Memory B cell (primary cell): ENCODE results near the gene SYT7.

Experiments used
- ATAC-seq: fragments of 150-1000 bp; cut with Tn5 transposase; 2 replicates; pipeline ENCODE4 v1.10.0; 2021; ENCODE audit warnings: low read depth, mild to moderate bottlenecking, moderate library complexity
- DNase-seq, 2 donors: peaks; one replicate each; pipeline ENCODE4 v3.0.0; 2022; ENCODE audit warnings: low spot score in 2 of 2
- H3K27ac Mint-ChIP-seq: one replicate; pipeline ENCODE4 v1.8.0; 2022; ENCODE audit warnings: mild to moderate bottlenecking, moderate library complexity, mixed read lengths
- H3K27me3 Mint-ChIP-seq: one replicate; pipeline ENCODE4 v1.8.0; 2022; ENCODE audit warnings: mixed read lengths
- H3K36me3 Mint-ChIP-seq: one replicate; pipeline ENCODE4 v1.8.0; 2022; ENCODE audit warnings: mild to moderate bottlenecking, mixed read lengths
- H3K4me1 Mint-ChIP-seq: one replicate; pipeline ENCODE4 v1.8.0; 2022; ENCODE audit warnings: mixed read lengths
- H3K4me3 Mint-ChIP-seq: one replicate; pipeline ENCODE4 v1.8.0; 2022; ENCODE audit warnings: mild to moderate bottlenecking, moderate library complexity, mixed read lengths
- H3K9me3 Mint-ChIP-seq: one replicate; pipeline ENCODE4 v1.8.0; 2022; ENCODE audit warnings: mixed read lengths

Gene SYT7, protein sequence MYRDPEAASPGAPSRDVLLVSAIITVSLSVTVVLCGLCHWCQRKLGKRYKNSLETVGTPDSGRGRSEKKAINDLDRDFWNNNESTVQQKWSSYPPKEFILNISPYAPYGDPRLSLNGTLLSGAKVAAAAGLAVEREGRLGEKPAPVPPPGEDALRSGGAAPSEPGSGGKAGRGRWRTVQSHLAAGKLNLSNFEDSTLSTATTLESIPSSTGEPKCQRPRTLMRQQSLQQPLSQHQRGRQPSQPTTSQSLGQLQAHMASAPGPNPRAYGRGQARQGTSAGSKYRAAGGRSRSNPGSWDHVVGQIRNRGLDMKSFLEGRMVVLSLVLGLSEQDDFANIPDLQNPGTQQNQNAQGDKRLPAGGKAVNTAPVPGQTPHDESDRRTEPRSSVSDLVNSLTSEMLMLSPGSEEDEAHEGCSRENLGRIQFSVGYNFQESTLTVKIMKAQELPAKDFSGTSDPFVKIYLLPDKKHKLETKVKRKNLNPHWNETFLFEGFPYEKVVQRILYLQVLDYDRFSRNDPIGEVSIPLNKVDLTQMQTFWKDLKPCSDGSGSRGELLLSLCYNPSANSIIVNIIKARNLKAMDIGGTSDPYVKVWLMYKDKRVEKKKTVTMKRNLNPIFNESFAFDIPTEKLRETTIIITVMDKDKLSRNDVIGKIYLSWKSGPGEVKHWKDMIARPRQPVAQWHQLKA

DNA sequence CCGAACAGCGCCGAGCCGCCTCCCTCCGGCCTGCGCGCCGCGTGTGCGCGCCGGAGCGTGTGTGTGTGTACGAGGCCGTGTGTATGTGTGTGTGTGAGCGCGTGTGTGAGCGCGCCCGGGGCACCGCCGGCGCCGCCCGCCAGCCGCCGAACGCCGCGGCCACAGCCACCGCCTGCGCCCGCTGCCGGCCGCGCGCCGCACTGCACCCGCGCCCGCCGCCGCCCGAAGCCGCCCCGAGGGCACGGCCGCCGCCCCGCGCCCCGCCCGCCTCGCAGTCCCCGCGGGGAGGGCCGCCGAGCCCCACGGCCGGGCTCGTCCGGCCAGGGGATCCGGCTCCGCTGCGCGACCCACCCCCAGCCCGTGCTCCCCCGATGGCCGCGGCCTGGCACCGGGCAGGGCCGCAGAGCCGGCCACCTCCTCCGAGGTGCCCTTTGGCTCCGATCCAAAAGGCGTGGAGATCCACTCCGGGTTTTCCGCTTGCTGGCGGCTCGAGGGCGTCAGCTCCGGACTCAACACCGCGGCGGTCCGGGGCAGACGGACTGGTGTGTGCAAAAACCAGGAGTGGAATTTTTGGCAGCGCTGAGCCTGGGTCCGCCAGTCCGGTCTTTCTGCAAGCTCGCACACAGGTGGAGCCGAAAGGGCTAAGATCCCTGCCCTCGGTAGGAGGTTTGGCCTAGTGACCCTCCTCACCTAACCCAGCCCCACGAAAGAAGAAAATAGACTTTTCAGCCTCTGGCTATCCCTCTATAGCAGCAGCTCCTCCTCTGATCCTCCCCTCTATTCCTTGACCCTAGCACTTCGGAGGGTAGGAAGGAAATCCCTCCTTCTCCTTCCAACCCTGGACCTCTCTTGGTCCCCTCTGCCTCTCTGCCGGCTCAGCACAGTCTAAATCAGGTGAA is at the start of gene SYT7:
Gene SYT7 (minus strand): TSS at position 47 of the 899 bp plus-strand sequence. CDS start 256 bp downstream, outside the sequence.
- peak within 1 kb of the TSS; percentile 62 for H3K27ac Mint-ChIP-seq
- peaks cover 7% of the 10 kb centered on the region for H3K4me1 Mint-ChIP-seq
- DNase-seq (peak; percentile 99 to 100), ATAC-seq (peak; percentile 81)
- H3K27me3 Mint-ChIP-seq: peaks cover 18% of the 10 kb centered on the region
- H3K9me3 Mint-ChIP-seq: no peaks in the 10 kb centered on the region
- H3K36me3 Mint-ChIP-seq: no peaks in the 10 kb centered on the region
- H3K4me3 Mint-ChIP-seq: peak within 1 kb of the TSS; percentile 87

DNA sequence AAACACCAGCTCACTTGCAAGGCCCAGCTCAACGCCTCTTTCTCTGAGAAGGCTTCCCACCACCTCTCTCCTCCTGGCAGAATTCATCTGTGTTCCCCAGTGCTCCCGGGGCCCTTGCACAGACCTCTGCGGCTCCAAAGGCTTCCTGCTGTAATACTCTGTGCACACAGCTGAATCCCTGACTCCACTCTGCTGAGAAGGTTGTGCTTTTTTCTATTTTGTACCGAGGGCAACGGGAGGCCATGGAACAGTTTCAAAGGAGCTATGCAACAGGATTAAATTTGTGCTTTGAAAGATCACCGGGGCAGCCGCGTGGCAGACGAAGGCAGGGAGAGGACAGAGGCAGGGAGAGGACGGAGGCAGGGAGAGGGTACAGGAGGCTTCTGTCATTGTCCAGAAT is 49.2 kb upstream of the SYT7 start:
- DNase-seq (no peak), ATAC-seq (no peak)
- no peak overlapping the region for H3K27ac Mint-ChIP-seq
- no peak overlapping the region for H3K4me3 Mint-ChIP-seq
- peaks cover 19% of the 10 kb centered on the region for H3K27me3 Mint-ChIP-seq
- no peaks in the 10 kb centered on the region for H3K36me3 Mint-ChIP-seq
- H3K9me3 Mint-ChIP-seq: no peaks in the 10 kb centered on the region
- H3K4me1 Mint-ChIP-seq: no peaks in the 10 kb centered on the region

DNA sequence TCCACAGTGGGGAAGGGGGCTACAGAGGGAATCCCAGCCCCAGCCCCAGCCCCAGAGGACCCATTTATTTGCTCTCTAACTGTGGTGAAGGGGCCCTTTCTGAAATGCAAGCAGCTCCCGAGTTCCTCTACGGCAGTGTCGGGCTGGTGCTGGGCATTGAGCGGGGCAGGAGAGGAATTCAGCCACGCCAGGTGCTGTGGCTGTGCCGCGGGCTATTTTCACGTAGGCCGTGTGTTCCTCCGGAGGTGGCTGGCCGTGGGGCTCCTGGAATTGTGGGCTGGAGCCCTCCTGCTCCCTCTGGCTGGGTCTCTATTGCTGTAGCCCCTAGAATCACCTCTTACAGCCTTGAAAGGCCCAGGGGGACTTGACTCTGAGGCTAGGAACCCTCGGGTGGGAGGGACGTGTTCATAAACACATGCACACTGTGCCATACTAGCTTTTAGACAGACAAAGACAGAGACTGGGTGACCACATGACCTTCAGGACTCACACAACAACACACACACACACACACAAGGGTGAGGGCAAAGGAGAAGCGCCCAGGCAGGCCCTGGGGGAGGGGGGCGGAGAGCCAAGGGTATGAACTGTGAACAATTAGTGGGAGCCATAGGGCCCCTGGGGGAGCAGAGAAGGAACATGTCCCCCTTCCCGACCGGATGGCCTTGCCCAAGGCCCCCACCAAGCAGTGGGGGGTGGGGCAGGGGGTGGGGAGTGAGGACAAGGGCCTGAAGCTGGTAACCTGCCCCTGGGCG is 48.4 kb upstream of the SYT7 start:
- Mint-ChIP-seq H3K36me3 (no peaks in the 10 kb centered on the region), H3K27ac (no peak overlapping the region), H3K4me3 (no peak overlapping the region), H3K9me3 (no peaks in the 10 kb centered on the region), H3K4me1 (no peaks in the 10 kb centered on the region), H3K27me3 (peaks cover 19% of the 10 kb centered on the region)
- ATAC-seq (no peak), DNase-seq (no peak)

DNA sequence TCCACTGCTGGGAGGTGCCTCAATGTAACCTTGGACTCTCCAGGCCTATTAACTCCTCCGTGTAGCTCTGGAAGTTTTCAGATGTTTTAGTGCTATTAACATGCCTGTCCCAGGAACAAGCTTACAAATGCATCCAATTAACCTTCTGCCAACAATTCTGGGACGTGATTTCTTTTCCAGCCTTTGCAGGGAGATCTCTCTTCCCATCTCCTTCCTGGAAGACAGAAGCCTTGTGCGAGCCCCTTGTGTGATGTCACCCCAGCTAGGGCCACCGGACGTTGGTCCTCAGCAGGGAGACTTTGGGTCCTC is 47.7 kb upstream of the SYT7 start:
- no peak for DNase-seq
- no peak for ATAC-seq
- H3K36me3 Mint-ChIP-seq: no peaks in the 10 kb centered on the region
- peaks cover 18% of the 10 kb centered on the region for H3K27me3 Mint-ChIP-seq
- no peak overlapping the region for H3K27ac Mint-ChIP-seq
- H3K9me3 Mint-ChIP-seq: no peaks in the 10 kb centered on the region
- no peak overlapping the region for H3K4me3 Mint-ChIP-seq
- H3K4me1 Mint-ChIP-seq: no peaks in the 10 kb centered on the region

DNA sequence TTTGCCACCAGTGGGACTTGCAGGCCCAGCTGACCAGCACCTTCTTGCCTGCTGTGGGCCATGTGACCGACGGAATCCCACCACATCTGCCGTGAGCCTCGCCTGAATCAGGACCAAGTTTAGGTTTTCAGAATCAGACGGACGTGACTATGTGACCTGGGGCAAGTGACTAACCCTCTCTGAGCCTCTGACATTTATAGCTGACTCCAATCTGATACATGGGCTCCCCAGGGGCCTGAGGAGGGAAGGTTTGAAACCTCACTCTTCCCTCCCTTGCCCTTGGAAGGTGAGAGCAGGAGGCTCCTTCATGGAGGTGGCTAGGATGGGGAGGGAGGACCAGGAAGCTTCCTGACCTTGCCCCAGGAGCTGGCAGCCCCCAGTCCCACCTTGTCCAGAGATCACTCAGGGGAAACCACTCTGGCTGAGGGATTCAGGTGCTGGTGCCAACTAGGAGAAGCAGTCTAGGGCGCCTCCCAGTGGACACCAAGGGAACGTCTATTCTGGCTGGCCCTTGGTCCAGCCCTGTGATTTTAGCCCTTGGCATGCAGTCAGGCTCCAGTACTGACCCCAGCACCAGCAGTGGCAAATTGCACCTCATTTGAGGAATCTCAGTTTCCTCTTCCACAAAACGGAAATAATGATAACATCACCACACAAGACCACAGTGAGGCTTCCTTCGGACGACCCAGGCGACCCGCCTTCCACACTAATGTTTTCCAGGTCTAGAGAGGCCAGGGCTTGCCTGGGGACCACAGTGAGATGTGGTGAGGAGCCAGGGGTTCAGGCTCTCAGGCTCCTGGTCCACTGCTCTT is 47.2 kb upstream of the SYT7 start:
- Mint-ChIP-seq H3K9me3 (no peaks in the 10 kb centered on the region), H3K27me3 (peaks cover 17% of the 10 kb centered on the region), H3K4me1 (no peaks in the 10 kb centered on the region), H3K27ac (no peak overlapping the region), H3K4me3 (no peak overlapping the region), H3K36me3 (no peaks in the 10 kb centered on the region)
- DNase-seq (no peak), ATAC-seq (no peak)

DNA sequence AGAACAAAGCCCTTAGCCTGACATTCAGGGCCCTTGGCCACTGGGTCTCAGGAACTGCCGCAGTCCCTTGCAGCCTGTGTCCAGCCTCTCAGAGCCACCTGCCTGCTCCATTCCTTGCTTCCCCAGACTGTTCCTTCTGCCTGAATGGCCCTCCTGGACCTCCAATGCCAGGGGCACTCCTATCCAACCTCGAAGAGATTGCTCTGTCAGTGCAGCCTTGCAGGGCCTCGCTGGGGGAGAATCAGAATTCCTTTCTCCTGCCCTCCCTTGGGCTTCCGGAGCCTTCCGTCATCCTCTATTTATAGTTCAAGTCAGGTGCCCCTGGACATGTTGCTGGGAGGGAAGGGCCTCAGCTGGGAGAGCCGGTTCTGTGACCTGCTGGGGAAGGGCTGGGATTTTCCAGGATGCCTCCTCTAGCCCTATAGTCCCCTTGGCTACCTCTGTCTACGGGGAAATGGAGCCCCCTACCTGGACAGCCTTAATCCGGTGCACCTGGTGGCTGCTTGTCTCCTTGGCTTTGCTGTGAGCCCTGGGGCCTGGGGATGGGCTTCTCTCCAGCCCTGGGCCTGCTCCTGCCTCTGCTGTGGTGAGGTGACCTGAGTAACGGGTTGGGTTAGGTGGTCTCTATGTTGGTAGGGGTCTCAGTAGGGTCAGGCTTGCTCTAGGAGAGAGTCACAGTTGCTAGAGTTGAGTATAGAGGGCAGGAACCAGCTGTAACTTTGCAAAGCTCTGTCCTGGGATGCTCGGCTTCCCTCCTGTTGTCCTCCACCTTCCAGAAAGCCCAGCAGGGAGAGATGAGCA is 45.9 kb upstream of the SYT7 start:
- peaks cover 19% of the 10 kb centered on the region for H3K27me3 Mint-ChIP-seq
- ATAC-seq (no peak), DNase-seq (no peak)
- no peak overlapping the region for H3K27ac Mint-ChIP-seq
- no peak overlapping the region for H3K4me3 Mint-ChIP-seq
- H3K4me1 Mint-ChIP-seq: no peaks in the 10 kb centered on the region
- no peaks in the 10 kb centered on the region for H3K36me3 Mint-ChIP-seq
- no peaks in the 10 kb centered on the region for H3K9me3 Mint-ChIP-seq

DNA sequence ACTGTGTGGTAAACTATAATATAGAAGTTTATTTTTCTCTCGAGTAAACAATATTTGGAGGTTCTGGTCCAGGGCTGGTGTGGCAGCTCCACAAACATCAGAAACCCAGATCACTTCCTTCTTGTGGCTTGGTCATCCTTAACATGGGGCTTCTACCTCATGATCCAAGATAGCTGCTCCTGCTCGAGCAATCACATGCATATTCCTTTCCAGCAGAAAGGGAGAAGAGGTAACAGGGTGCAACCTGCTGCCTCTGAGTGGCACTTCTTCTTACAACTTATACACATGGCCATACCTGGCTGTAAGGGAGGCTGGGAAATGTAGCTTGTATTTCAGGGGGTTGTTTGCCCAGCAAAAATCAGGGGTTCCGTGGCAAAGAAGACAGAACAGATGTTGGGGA is 44.6 kb upstream of the SYT7 start:
- Mint-ChIP-seq H3K36me3 (no peaks in the 10 kb centered on the region), H3K4me3 (no peak overlapping the region), H3K9me3 (no peaks in the 10 kb centered on the region), H3K27me3 (peaks cover 20% of the 10 kb centered on the region), H3K27ac (no peak overlapping the region), H3K4me1 (no peaks in the 10 kb centered on the region)
- no peak for DNase-seq
- no peak for ATAC-seq

DNA sequence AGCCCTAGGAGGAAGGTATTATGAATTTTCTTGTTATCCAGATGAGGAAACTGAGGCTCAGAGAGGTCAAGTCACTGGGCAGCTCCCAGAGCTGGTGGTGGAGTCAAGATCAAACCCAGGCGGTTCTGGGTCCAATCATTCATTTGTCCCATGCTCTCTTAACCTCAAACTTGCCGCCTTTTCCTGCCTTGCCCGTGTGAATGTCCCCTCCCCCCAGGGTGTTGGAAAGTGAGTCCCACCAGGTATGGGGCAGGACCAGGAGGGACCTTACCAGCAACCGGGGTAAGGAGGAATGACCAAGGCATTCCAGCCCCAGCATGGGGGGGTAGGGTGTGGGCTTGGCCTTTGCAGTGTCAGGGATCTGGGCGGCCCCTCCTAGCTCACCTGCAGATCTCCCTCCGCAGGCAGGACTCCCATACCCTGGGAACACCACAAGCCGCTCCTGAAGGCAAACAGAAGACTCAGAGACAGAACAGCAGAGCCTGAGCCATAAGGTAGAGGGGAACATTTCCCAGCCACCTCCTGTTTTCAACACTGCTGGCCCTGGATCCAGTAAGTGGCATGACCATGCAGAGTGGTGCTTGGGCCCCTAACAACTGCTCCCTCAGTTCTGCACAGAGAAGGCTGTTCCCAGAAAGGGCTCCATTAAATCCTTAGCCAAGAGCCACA is 41.2 kb upstream of the SYT7 start:
- no peak overlapping the region for H3K4me3 Mint-ChIP-seq
- no peaks in the 10 kb centered on the region for H3K4me1 Mint-ChIP-seq
- H3K9me3 Mint-ChIP-seq: no peaks in the 10 kb centered on the region
- ATAC-seq: no peak
- no peak overlapping the region for H3K27ac Mint-ChIP-seq
- DNase-seq: no peak
- H3K36me3 Mint-ChIP-seq: no peaks in the 10 kb centered on the region
- peaks cover 5% of the 10 kb centered on the region for H3K27me3 Mint-ChIP-seq

DNA sequence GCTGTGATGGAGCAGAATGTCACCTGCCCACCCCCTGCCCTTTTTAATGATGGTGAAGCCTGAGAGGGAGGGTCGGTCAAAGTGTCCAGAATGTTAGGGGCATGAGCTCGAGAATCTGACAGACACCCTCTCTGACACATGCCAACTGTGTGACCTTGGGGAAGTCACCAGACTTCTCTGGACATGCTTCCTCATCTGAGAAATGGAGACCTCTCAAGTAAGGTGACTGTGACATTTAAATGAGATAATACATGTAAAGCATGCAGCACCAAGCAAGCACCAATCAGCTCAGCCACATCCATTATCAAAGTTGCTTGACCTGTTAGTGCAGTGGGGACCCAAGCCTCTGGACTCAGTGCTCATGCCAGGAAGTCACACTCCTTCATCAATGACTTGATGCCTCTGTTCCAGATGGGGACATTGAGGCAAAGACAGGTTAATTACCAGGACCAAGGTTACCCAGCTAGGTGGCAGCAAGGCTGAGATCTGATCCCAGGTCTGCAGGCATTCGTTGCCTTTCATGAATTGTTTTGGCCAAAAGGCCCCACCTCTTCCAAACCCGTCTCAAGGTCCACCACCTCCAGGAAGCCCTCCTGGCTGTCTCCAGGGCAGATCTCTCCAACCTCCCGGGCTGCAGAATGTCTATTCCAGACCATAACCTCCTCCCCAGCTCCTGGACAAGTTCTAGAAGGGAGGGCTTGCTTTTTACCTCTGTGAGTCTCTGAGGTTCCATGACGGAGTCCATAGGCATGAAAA is 38.8 kb upstream of the SYT7 start:
- Mint-ChIP-seq H3K9me3 (no peaks in the 10 kb centered on the region), H3K4me3 (no peak overlapping the region), H3K36me3 (no peaks in the 10 kb centered on the region), H3K27me3 (peaks cover 7% of the 10 kb centered on the region), H3K27ac (no peak overlapping the region), H3K4me1 (no peaks in the 10 kb centered on the region)
- DNase-seq (no peak), ATAC-seq (no peak)

DNA sequence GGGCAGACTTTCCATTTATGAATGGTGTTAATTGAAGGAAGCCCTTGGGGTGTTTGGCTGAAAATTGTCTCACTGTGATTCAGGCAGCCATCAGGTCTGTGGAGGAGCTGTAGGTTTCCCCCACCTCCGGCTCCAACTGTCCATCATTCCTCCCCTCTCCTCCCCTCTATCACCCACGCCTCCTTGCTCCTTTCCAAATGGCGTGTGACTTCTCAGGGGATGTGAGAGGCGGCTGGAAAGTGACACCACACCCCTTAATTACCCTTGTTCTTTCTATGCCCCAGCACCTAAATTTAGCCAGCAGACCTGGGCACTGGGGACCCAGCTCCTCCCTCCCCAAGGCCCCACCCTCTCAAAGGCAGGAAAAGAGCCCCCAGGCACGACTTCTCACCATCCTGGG is 38.1 kb upstream of the SYT7 start:
- H3K27me3 Mint-ChIP-seq: peaks cover 7% of the 10 kb centered on the region
- no peak overlapping the region for H3K4me3 Mint-ChIP-seq
- no peaks in the 10 kb centered on the region for H3K9me3 Mint-ChIP-seq
- no peaks in the 10 kb centered on the region for H3K36me3 Mint-ChIP-seq
- H3K4me1 Mint-ChIP-seq: no peaks in the 10 kb centered on the region
- no peak overlapping the region for H3K27ac Mint-ChIP-seq
- DNase-seq (no peak), ATAC-seq (no peak)

DNA sequence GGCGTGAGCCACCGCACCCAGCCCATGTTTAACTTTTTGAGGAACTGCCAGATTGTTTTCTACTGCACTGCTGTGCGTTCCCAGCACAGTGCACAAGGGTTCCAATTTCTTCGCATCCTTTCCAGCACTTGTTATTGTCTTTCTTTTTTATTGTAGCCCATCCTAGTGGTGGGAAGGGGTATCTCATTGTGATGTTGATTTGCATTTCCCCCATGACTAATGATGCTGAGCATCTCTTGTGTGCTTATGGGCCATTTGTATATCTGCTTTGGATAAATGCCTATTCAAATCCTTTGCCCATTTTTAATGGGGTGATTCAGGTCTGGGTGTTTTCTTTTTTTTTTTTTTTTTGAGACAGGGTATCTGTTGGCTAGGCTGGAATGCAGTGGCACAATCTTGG is 36.6 kb upstream of the SYT7 start:
- H3K27me3 Mint-ChIP-seq: peaks cover 6% of the 10 kb centered on the region
- ATAC-seq (no peak), DNase-seq (no peak)
- no peaks in the 10 kb centered on the region for H3K36me3 Mint-ChIP-seq
- no peaks in the 10 kb centered on the region for H3K4me1 Mint-ChIP-seq
- no peaks in the 10 kb centered on the region for H3K9me3 Mint-ChIP-seq
- no peak overlapping the region for H3K4me3 Mint-ChIP-seq
- no peak overlapping the region for H3K27ac Mint-ChIP-seq

DNA sequence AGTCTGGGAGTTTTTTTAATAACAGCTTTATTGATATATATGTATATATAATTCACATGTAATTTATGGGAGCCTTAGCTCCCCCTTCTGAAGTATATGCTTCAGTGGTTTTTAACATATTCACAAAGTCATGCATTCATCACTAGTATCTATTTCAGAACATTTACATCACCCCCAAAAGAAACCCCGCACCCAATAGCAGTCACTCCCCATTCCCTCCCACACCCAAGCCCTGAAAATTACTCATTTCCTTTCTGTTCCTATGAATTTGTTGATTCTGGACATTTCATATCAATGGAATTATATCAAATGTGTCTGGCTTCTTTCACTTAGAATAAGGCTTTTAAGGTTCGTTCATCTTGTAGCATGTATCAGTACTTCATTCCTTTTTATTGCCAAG is 35.6 kb upstream of the SYT7 start:
- Mint-ChIP-seq H3K36me3 (no peaks in the 10 kb centered on the region), H3K4me1 (no peaks in the 10 kb centered on the region), H3K27ac (no peak overlapping the region), H3K4me3 (no peak overlapping the region), H3K27me3 (peaks cover 8% of the 10 kb centered on the region), H3K9me3 (no peaks in the 10 kb centered on the region)
- DNase-seq (no peak), ATAC-seq (no peak)
